Naive thymus-derived CD4-positive, alpha-beta T cell (primary cell): ENCODE results near the gene UBAP2L. TPM values are rescaled to one million over a fixed set of nuclear protein-coding genes. Genes with fewer than 3 reads are reported as not detected.
"Not testable (repeated sequence)": the region's sequence is repeated elsewhere in the genome, so short reads cannot be mapped to it uniquely, and the experiment has no call there.

Experiments used
- ATAC-seq: fragments of 150-1000 bp; cut with Tn5 transposase; 2 replicates; pipeline ENCODE4 v1.10.0; 2021; ENCODE audit warnings: mild to moderate bottlenecking, moderate library complexity
- CTCF ChIA-PET: fragments of 350-600 bp; sonication (Branson Sonifier 250); formaldehyde crosslinking; loops from one replicate; lab custom pipeline; 2021; ENCODE audit warnings: antibody characterized with exemption; lab: Charles Lee
- POLR2A ChIA-PET: fragments of 350-600 bp; sonication (Branson Sonifier 250); formaldehyde crosslinking; loops from one replicate; lab custom pipeline; 2021; ENCODE audit warnings: antibody characterized with exemption, inconsistent platforms; lab: Charles Lee
- DNase-seq, 9 donors: peaks; one replicate each; pipeline versions ENCODE4 v3.0.0 to v3.0.0-alpha.2; 2020 to 2022; ENCODE audit warnings: mixed read lengths in 1 of 9
- H3K27ac ChIP-seq: one replicate; pipeline ENCODE4 v1.7.0; 2013; ENCODE audit warnings: mild to moderate bottlenecking, low read depth, low read length, moderate library complexity
- H3K27me3 ChIP-seq, 2 donors: one replicate each; pipeline ENCODE4 v1.7.0; 2013; ENCODE audit warnings: low read length in 2 of 2, mild to moderate bottlenecking in 2 of 2, moderate library complexity in 2 of 2; ENCODE audit not compliant: control insufficient read depth in 2 of 2, insufficient read depth in 2 of 2
- H3K36me3 ChIP-seq, 3 experiments: 1 replicate in 2 of 3; 2 replicates in 1 of 3; pipeline ENCODE4 v1.7.0; 2013; ENCODE audit warnings: low read length in 3 of 3, mild to moderate bottlenecking in 3 of 3, moderate library complexity in 1 of 3; ENCODE audit not compliant: insufficient read depth in 3 of 3, control insufficient read depth in 2 of 3
- H3K4me1 ChIP-seq, 2 donors: one replicate each; pipeline ENCODE4 v1.7.0; 2013; ENCODE audit warnings: low read length in 2 of 2, mild to moderate bottlenecking in 2 of 2, moderate library complexity in 1 of 2; ENCODE audit not compliant: control insufficient read depth in 2 of 2, insufficient read depth in 2 of 2
- H3K4me3 ChIP-seq: 2 replicates; pipeline ENCODE4 v1.7.0; 2013; ENCODE audit warnings: mild to moderate bottlenecking, low read length
- H3K9me3 ChIP-seq, 3 experiments: 1 replicate in 2 of 3; 2 replicates in 1 of 3; pipeline ENCODE4 v1.7.0; 2013; ENCODE audit warnings: low read length in 3 of 3; ENCODE audit not compliant: control insufficient read depth in 2 of 3
- H3K27ac Mint-ChIP-seq, 9 donors: one replicate each; pipeline ENCODE4 v1.8.0; 2020 to 2022; ENCODE audit warnings: mixed read lengths in 9 of 9, mild to moderate bottlenecking in 8 of 9, moderate library complexity in 5 of 9, inconsistent platforms in 2 of 9
- H3K27me3 Mint-ChIP-seq, 5 donors: one replicate each; pipeline ENCODE4 v1.8.0; 2021 to 2022; ENCODE audit warnings: mixed read lengths in 5 of 5, mild to moderate bottlenecking in 1 of 5
- H3K36me3 Mint-ChIP-seq, 5 donors: one replicate each; pipeline ENCODE4 v1.8.0; 2020 to 2022; ENCODE audit warnings: mixed read lengths in 5 of 5, mild to moderate bottlenecking in 3 of 5, inconsistent platforms in 1 of 5
- H3K4me1 Mint-ChIP-seq, 7 donors: one replicate each; pipeline ENCODE4 v1.8.0; 2020 to 2022; ENCODE audit warnings: mixed read lengths in 7 of 7, mild to moderate bottlenecking in 3 of 7, inconsistent platforms in 1 of 7
- H3K4me3 Mint-ChIP-seq, 10 donors: one replicate each; pipeline ENCODE4 v1.8.0; 2020 to 2022; ENCODE audit warnings: mild to moderate bottlenecking in 10 of 10, mixed read lengths in 10 of 10, moderate library complexity in 6 of 10, inconsistent platforms in 2 of 10
- H3K9me3 Mint-ChIP-seq, 11 donors: one replicate each; pipeline ENCODE4 v1.8.0; 2020 to 2022; ENCODE audit warnings: mixed read lengths in 11 of 11, mild to moderate bottlenecking in 4 of 11, inconsistent platforms in 1 of 11, moderate library complexity in 1 of 11
- intact Hi-C, 2 donors: fragments of 100-400 bp; cut with micrococcal nuclease; formaldehyde crosslinking; loops; one replicate each; pipeline ENCODE4 v1.15.1; 2023
- polyA plus RNA-seq, 2 donors: library from polyadenylated mRNA; unstranded; fragments of 300-500 nt; fragmentation: Illumina TruSeq; gene quantifications; one replicate each; pipeline ENCODE4 v1.2.3, GENCODE V29; 2021
- total RNA-seq, 6 experiments: library from RNA in 5 of 6; stranded (reverse) in 5 of 6; gene quantifications; 1 replicate in 5 of 6; 2 replicates in 1 of 6; pipeline ENCODE4 v1.2.3 and lab custom pipeline; 2021 to 2026

Gene UBAP2L
- total and polyA plus RNA-seq, 7 experiments from 2014 or later, result 49.4 to 235 (median 186) TPM

DNA sequence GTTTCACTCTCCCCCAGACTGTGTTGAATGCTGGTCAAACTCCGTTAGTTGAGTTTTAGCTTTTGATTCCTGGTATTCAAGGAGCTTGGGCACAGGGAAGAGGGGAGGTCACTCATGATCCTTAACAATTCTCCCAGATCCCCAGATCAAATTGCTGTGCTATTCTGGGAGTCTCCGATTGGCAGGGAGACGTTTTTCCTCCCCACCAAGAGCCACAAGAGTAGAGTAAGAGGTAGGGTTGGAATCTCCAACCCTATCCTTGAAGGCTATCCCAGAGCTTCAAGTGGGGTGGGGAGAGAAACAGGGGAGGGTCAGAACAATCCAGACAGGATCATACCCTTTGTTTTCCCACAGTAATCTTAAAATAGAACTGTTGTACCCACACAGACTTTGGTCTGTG lies 28.3 kb upstream of the UBAP2L start:
- DNase-seq, result no peak
- no peak overlapping the region for H3K4me3 Mint-ChIP-seq
- POLR2A ChIA-PET, result interaction anchor here (0.8 to 1.0 kb wide), 2 partner anchors 11 to 28 kb away, joined by 3 read pairs; partner anchors contain the start of gene UBAP2L
- Histone ChIP-seq H3K27ac (no peak overlapping the region), H3K27me3 (no peaks in the 10 kb centered on the region), H3K36me3 (no peaks in the 10 kb centered on the region), H3K4me1 (no peaks in the 10 kb centered on the region), H3K4me3 (no peak overlapping the region), H3K9me3 (no peaks in the 10 kb centered on the region)
- ATAC-seq, result no peak
- intact Hi-C loops, result no loop called here
- peaks cover 0 to 4% (median 0%) of the 10 kb centered on the region in 7 donors for H3K4me1 Mint-ChIP-seq
- no peaks in the 10 kb centered on the region for H3K36me3 Mint-ChIP-seq
- H3K9me3 Mint-ChIP-seq, result no peaks in the 10 kb centered on the region
- H3K27ac Mint-ChIP-seq, result no peak overlapping the region
- CTCF ChIA-PET, result no interaction called here
- H3K27me3 Mint-ChIP-seq, result peaks cover 0 to 49% (median 12%) of the 10 kb centered on the region in 5 donors

DNA sequence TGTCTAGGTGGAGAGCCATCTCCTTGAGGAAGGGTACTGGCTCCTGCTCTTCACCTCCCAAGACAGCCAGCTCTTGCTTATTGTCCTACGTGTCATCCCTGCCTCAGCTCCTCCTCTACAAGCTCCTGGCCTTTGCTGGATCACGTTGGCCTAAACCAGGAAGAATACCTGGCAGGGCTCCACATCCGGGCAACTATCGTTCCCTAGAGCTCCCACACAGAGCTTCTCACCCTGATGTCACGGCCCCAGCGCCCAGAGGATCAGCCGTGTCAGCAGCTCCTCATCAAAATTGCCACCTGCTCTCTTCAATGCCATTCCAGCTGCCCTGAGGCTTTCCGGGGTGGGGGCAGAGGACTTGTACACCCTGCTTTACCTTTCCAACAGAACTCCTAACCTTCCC lies 26.9 kb upstream of the UBAP2L start:
- ChIA-PET CTCF (interaction anchor here (0.6 kb wide), 1 partner anchor 38 kb away, joined by 3 read pairs; no protein-coding TSS in a partner anchor), POLR2A (no interaction called here)
- DNase-seq (no peak), ATAC-seq (no peak)
- Histone ChIP-seq H3K9me3 (no peaks in the 10 kb centered on the region), H3K27me3 (no peaks in the 10 kb centered on the region), H3K36me3 (no peaks in the 10 kb centered on the region), H3K4me3 (no peak overlapping the region), H3K27ac (no peak overlapping the region), H3K4me1 (no peaks in the 10 kb centered on the region)
- peak overlapping the region in 1 of 9 donors; percentile 32 for H3K27ac Mint-ChIP-seq
- H3K9me3 Mint-ChIP-seq, result no peaks in the 10 kb centered on the region
- H3K4me1 Mint-ChIP-seq, result peaks cover 0 to 4% (median 0%) of the 10 kb centered on the region in 7 donors
- H3K27me3 Mint-ChIP-seq, result peaks cover 0 to 45% (median 12%) of the 10 kb centered on the region in 5 donors
- no peak overlapping the region for H3K4me3 Mint-ChIP-seq
- intact Hi-C loops, result no loop called here
- no peaks in the 10 kb centered on the region for H3K36me3 Mint-ChIP-seq

DNA sequence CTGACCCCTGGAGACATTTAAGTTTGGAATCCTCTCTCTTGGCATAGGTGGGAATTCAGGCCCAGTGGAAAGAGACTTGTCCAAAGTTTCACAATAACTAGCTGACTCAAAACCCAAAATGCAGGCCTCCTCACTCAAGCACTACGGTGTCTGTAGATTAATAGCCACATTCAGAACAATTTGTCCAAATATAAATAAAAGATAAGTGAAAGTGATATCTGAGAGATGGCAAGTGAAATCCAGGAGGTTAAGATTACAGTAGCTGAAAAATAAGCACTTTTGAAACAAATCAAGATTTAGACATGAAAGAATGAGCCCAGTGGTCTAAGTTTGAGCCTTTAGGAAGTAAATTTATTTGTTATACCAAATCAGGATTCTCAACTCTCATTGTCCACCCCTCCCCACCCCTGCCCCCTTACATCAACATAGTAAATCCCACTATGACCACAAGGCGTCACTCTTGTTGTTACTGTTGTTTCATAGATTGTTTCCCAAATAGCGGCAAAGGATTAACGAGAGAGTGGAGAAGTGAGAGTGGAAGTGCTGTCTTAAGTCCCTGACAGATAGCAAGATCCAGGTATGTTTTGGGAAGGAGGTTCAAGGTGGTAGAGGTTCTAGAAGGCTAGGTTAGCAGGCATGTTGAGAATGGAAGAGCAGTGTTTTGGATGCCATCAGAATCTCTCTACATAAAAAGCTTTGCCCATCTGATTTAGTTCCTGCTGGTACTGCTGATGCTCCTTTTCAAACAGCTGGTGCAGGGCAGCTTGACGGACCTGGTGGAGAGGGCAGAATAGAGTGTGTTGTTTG lies 21.8 kb upstream of the UBAP2L start:
- Histone ChIP-seq H3K36me3 (no peaks in the 10 kb centered on the region), H3K9me3 (no peaks in the 10 kb centered on the region), H3K4me1 (no peaks in the 10 kb centered on the region), H3K27ac (no peak overlapping the region), H3K4me3 (no peak overlapping the region), H3K27me3 (no peaks in the 10 kb centered on the region)
- Mint-ChIP-seq H3K36me3 (no peaks in the 10 kb centered on the region), H3K27me3 (peaks cover 0 to 7% (median 0%) of the 10 kb centered on the region in 5 donors), H3K4me3 (no peak overlapping the region), H3K4me1 (peaks cover 0 to 4% (median 0%) of the 10 kb centered on the region in 7 donors), H3K9me3 (no peaks in the 10 kb centered on the region), H3K27ac (peak overlapping the region in 1 of 9 donors; percentile 69)
- ChIA-PET CTCF (interaction anchor here (0.6 to 3.0 kb wide), 13 partner anchors 14 to 479 kb away, joined by 3 to 34 read pairs (median 4); partner anchors contain the start of gene HAX1), POLR2A (interaction anchor here (0.6 to 2.8 kb wide), 9 partner anchors 19 to 1181 kb away, joined by 3 to 12 read pairs (median 3); partner anchors contain the start of genes HAX1, RPS27 and UBAP2L)
- ATAC-seq (peak; percentile 91), DNase-seq (peak in 7 of 9 donors; percentile 44 to 66 (median 61))
- intact Hi-C loops, result loop anchor here (1.0 to 2.0 kb wide), 7 partner anchors 16 to 279 kb away; partner anchors contain the start of genes HAX1 (in 2 of the 2) and UBAP2L (in 1 of the 2)

DNA sequence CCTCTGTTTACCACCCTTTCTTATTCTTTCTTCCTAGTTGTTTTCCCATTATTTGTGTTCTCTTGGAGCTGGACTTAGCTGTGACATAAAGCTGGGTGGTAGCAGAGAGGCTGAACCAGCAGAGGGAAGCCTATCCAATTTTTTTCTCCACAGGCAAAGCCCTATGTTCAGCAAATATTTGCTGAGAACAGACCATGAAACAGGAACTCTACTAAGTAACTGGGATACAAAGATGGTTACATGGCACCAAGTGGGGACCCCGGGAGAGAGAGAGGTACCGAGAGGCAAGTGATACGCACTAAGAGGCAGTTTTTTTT lies 21.2 kb upstream of the UBAP2L start:
- ATAC-seq (no peak), DNase-seq (no peak)
- Histone ChIP-seq H3K4me1 (no peaks in the 10 kb centered on the region), H3K4me3 (no peak overlapping the region), H3K36me3 (no peaks in the 10 kb centered on the region), H3K9me3 (no peaks in the 10 kb centered on the region), H3K27me3 (no peaks in the 10 kb centered on the region), H3K27ac (no peak overlapping the region)
- Mint-ChIP-seq H3K27ac (no peak overlapping the region), H3K36me3 (no peaks in the 10 kb centered on the region), H3K4me1 (no peaks in the 10 kb centered on the region), H3K9me3 (no peaks in the 10 kb centered on the region), H3K4me3 (no peak overlapping the region), H3K27me3 (peaks cover 0 to 4% (median 0%) of the 10 kb centered on the region in 5 donors)
- ChIA-PET POLR2A (interaction anchor here (0.6 to 2.8 kb wide), 7 partner anchors 18 to 278 kb away, joined by 3 to 12 read pairs (median 3); partner anchors contain the start of genes HAX1 and UBAP2L), CTCF (interaction anchor here (0.8 to 3.0 kb wide), 12 partner anchors 14 to 145 kb away, joined by 3 to 34 read pairs (median 4); partner anchors contain the start of gene HAX1)
- intact Hi-C loops, result loop anchor here (1.0 to 2.0 kb wide), 7 partner anchors 16 to 279 kb away; partner anchors contain the start of genes HAX1 (in 2 of the 2) and UBAP2L (in 1 of the 2)

DNA sequence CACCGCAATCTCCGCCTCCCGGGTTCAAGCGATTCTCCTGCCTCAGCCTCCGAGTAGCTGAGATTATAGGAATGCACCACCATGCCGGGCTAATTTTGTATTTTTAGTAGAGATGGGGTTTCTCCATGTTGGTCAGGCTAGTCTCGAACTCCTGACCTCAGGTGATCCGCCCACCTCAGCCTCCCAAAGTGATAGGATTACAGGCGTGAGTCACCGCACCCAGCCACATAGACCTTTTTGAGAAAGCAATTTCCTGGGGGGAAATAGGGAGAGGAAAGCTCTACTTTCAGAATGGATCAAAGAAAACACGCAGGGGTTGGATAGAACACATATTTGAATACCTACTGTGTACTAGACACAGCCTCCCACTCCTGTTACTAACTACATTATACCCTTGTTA lies 15.0 kb upstream of the UBAP2L start:
- intact Hi-C loops, DNase-seq, H3K4me1 ChIP-seq, H3K27me3 ChIP-seq, H3K27ac ChIP-seq, H3K4me3 ChIP-seq, H3K27me3 Mint-ChIP-seq, H3K4me3 Mint-ChIP-seq, ATAC-seq, POLR2A ChIA-PET, H3K9me3 Mint-ChIP-seq, H3K9me3 ChIP-seq: not testable (repeated sequence)
- Mint-ChIP-seq H3K36me3 (peaks cover 0 to 26% (median 18%) of the 10 kb centered on the region in 5 donors), H3K27ac (peak overlapping the region in 8 of 9 donors; percentile 21 to 84 (median 64)), H3K4me1 (peaks cover 0 to 12% (median 0%) of the 10 kb centered on the region in 7 donors)
- H3K36me3 ChIP-seq, result peaks cover 11 to 56% (median 16%) of the 10 kb centered on the region in 3 experiments
- CTCF ChIA-PET, result interaction anchor here (0.6 kb wide), 1 partner anchor 9 kb away, joined by 4 read pairs; no protein-coding TSS in a partner anchor

GRCh38 chr1:154206196-154206595 lies 14.6 kb upstream of the UBAP2L start, which contains the start of gene CFAP141:
Gene CFAP141, minus strand, starts transcription at chr1:154206333. Its CDS starts 26 bp downstream, at chr1:154206307.
- peaks cover 0 to 12% (median 0%) of the 10 kb centered on the region in 7 donors for H3K4me1 Mint-ChIP-seq
- no peak within 1 kb of the TSS for H3K27ac ChIP-seq
- no peak within 1 kb of the TSS for H3K4me3 ChIP-seq
- peak in 3 of 9 donors; percentile 13 to 24 (median 19) for DNase-seq
- H3K4me1 ChIP-seq, result no peaks in the 10 kb centered on the region
- no peaks in the 10 kb centered on the region for H3K27me3 ChIP-seq
- ChIA-PET CTCF (no interaction called here), POLR2A (no interaction called here)
- peak within 1 kb of the TSS; percentile 21 to 84 (median 65) for H3K27ac Mint-ChIP-seq
- H3K36me3 Mint-ChIP-seq, result peaks cover 0 to 26% (median 19%) of the 10 kb centered on the region in 5 donors
- H3K36me3 ChIP-seq, result peaks cover 11 to 58% (median 16%) of the 10 kb centered on the region in 3 experiments
- no peaks in the 10 kb centered on the region for H3K9me3 ChIP-seq
- intact Hi-C loops, result no loop called here
- no peaks in the 10 kb centered on the region for H3K27me3 Mint-ChIP-seq
- H3K4me3 Mint-ChIP-seq, result no peak within 1 kb of the TSS
- no peaks in the 10 kb centered on the region for H3K9me3 Mint-ChIP-seq
- ATAC-seq, result peak; percentile 64
